Activated CD8-positive, alpha-beta memory T cell treated with anti-CD3 and anti-CD28 coated beads, Interleukin-2, amount 50 U/mL, for 4 hours (primary cell): ENCODE measurements around the gene HNRNPA3.
"Not testable (repeated sequence)": the region's sequence is repeated elsewhere in the genome, so short reads cannot be mapped to it uniquely, and the experiment has no call there.

Experiments
- DNase-seq: peaks from one replicate; pipeline ENCODE4 v3.0.0-alpha.2; 2020

The HNRNPA3 gene

DNA sequence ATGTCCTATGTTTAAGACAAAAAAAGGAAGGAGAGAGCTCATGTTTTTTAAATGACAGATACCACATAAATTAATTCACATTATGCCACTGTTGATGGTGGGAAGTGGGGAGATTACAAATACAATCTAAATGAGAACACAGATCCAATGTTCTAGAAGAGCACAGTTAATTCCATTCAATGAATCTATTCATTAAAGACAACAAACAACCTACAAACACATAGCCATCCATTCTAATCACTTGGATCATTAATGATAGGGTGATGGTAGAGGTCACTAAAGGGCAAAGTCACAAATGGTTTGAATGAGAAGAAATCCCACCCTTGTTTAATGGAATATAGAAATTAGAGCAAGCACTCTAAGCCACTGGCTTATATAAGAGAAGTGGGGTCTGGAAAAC lies 21.7 kb downstream of the HNRNPA3 start:
- no peak for DNase-seq

DNA sequence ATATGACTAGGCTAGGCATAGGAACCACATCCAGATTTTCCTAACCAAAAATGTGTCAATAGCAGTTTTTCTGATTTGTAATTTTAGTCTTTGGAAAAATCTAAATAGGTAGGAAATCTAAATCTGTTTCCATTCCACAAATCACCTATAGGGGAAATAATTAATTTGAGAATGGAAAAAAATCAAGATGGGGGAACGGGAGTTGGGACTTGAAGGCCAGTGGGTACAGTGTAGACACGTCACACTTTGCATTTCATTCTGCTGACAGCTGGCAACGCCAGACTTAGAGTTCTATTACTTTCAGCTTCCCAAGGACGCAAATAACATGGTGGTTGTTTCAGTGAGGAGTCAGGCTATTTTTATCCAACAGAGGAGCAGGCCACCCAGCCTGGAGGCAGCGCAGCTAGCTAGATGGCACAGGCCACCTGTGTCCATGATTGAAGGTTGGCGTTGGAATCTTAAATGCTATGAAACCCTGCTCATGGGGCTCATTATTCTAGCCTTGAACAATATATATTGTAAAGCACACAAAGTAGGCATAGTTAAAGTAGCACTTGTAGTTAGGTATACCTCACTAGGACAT lies 23.4 kb downstream of the HNRNPA3 start:
- DNase-seq, result no peak

DNA sequence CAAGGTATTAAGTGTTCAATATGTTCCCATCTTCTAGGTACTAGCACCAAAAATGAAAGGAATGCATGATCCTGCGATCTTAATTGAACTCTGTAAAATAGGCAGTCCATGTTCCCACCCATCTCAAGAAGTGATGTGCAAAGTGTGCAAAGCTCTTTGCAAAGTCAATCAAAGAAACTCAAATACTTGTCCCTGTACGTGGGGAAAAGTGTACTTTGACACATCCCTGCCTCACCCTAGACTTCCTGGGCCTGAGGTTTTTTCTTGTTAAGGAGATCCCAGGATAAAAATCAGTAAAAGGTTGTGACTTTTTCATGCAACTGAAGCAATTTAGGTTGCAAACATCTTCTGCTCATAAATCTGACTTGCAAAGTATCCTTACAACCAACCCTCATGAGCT lies 25.3 kb downstream of the HNRNPA3 start:
- no peak for DNase-seq

GRCh38 chr2:177239053-177239452 lies 26.5 kb downstream of the HNRNPA3 start:
- DNase-seq, result no peak

DNA sequence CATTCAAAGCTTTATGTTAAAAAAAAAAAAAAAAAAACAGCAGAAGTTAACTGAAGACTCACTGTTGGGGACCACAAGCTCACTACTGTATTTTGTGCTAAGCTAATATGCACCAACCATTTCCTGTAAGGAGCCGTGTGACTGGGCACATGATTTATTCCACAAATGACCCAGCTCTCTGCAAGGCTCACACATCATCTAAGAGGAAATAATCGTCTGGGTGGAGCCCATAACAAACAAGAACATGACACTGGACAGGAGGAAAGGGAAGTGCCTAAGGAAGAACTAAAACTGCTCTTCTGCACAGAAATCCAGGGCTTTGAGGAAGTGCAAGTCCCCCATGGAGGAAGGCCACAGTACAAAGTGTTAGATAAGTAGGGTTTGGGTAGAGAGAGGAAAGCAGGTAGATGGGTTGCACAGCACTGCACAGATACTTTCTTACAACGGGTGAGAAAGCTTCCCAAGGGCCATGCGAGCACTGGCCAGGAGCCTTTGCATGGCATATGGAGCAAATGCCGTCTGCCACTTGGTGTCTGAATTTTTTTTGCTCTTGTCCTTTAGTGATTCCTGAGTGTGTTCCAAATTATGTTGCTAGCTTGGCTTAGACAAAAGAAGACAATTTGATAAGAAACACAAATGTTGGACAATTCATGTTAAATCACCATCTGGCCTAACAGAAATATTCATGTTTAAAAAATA lies 27.5 kb downstream of the HNRNPA3 start:
- DNase-seq, result no peak

GRCh38 chr2:177241711-177242120 lies 29.1 kb downstream of the HNRNPA3 start:
- no peak for DNase-seq

DNA sequence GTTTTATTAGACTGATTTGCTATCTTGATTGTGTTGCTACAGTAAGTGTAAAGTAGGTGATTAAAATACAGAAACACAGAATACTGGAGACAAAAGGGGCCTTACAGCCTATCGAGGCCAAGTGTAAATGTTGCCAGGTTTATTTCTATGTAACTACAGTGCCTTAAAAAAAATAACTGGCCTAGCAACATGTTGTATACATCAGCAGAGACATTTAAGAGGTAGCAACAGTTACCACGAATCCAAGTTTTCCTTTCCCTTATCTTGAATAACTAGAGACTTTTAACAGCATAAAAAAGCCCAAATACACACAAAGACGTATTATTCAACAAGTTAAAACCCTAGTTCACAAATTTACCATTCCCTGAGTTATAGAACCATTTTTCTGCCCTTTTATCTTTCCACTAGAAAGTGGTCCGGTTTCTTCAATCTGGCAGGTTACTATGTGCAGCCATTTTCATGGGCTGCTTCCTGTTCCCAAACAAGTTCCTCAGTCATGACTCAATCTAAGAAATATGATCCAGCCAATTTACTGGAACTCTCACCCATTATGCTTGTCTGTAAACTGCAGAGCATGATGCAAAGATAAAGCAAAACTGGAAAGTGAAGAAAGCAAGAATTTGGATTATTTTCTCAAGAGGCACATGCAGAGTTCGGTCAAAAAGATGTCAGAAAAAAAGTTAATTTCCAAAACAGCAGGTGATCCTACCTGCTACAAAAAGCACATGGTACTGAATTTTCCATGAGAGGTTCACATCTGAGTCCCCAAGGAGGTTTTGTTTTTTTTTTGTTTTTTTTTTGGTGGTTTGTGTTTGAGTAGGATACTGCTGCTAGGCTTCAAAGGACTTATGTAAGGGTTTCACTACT lies 29.8 kb downstream of the HNRNPA3 start:
- DNase-seq, result no peak

- no peak for DNase-seq
Measured at GRCh38 chr2:177243073-177243472, 30.5 kb downstream of the HNRNPA3 start.

GRCh38 chr2:177243476-177243875 lies 30.9 kb downstream of the HNRNPA3 start:
- DNase-seq, result no peak

DNA sequence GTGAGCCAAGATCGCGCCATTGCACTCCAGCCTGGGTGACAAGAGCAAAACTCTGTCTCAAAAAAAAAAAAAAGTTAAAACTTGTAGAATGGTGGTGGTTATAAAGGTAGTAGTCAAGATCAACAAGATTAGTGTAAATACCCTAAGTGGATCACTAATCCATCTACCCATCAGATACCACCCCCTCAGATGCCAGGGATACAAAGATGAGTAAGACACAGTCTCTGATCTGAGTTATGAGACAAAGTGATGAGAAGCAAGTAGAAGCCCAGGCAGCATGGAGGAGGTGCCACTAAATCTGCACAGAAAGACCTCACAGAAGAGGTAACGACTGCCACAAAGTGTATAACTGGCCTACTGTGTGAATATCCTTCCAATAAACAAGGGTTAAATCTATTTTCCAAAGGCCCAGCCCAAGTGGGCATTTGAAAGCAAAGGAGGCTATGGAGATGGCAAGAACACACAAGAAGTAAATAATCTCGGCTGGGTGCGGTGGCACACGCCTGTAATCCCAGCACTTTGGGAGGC lies 31.7 kb downstream of the HNRNPA3 start:
- no peak for DNase-seq

- DNase-seq, result no peak
Measured at GRCh38 chr2:177245010-177245422, 32.4 kb downstream of the HNRNPA3 start.

- no peak for DNase-seq
Measured at GRCh38 chr2:177246000-177246399, 33.4 kb downstream of the HNRNPA3 start.

DNA sequence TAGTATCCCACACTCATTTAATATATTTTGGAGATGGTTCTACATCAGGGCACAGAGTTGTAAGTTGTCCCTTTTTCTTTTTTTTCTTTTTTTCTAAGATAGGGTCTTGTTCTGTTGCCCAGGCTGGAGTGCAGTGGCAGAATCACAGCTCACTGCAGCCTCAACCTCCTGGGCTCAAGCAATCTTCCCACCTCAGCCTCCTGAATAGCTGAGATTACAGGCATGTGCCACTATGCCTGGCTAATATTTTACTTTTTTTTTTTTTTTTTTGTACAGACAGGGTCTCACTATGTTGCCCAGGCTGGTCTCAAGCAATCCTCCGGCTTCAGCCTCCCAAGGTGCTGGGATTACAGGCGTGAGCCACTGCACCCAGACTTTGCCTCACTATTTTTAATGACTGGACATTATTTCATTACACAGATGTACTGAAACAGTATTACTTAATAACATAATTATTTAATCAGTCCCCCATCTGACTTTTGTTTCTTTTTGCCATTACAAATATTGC lies 34.0 kb downstream of the HNRNPA3 start:
- DNase-seq, result not testable (repeated sequence)

DNA sequence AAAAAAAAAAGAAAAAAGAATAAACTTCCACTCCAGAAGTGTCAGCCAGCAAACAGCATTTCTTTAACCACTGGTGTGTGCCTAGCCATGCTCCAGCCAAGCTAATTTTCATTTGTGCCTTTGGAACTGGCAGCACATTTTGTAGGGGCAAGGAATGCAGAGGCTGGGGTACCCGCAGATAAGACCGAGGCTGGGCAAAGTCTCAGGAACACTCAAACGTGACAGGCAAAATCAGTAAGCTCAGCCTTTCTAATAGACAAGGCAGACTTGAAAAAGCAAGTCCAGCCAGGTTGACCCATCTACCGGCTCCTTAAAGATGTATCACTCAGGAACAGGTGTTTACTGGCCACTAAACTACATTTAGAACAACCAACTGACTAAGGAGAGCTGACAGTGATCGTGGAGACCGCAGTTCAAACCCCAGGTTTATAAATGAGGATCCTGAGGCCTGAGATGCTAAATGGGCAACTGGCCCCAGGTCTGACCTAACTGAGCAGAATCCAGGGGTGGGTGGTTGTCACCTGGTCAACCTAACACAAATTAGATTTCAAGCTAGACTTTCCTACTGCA lies 35.2 kb downstream of the HNRNPA3 start:
- no peak for DNase-seq

GRCh38 chr2:177249038-177249437 lies 36.4 kb downstream of the HNRNPA3 start:
- DNase-seq, result no peak

DNA sequence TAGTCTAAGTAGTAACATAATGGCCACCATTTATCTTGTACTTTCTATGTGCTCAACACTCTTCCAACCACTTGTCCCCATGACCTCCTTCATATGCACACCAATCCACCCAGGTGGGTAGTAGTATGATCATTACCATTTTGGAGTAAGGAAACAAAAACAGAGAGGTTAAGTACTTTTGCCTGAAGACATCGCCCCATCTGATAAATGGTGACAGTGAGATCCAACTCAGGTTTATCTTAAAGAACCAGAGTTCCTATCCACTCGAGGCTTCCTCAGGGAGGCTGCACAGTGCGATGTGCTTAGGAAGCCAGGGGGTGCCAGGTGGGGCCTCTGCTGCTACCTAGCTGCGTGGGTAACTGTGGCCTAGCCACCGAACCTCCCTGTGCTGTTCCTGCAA lies 37.9 kb downstream of the HNRNPA3 start:
- no peak for DNase-seq

DNA sequence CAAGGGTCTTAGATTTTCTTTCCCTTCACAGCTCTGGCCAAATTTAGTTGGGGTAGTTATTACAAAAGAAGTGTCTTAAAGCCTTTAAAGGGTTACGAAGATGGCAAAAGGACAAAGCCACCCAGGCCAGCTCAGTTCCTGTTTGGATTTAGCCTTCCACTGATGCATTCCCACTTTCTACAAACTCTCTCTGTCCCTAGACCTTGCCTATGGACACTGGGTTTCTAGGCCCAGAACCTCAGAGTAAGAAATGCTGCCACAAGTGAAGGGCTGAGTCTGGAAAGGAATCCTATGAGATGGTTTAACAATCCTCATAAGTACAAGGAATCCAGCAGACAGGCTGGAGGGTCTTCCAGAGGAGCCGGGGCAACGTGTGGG lies 38.6 kb downstream of the HNRNPA3 start:
- DNase-seq, result no peak

- DNase-seq, result no peak
Measured at GRCh38 chr2:177252808-177253531, 40.4 kb downstream of the HNRNPA3 start.

GRCh38 chr2:177253704-177254103 lies 41.1 kb downstream of the HNRNPA3 start:
- no peak for DNase-seq

GRCh38 chr2:177254433-177255226 lies 42.0 kb downstream of the HNRNPA3 start:
- no peak for DNase-seq

DNA sequence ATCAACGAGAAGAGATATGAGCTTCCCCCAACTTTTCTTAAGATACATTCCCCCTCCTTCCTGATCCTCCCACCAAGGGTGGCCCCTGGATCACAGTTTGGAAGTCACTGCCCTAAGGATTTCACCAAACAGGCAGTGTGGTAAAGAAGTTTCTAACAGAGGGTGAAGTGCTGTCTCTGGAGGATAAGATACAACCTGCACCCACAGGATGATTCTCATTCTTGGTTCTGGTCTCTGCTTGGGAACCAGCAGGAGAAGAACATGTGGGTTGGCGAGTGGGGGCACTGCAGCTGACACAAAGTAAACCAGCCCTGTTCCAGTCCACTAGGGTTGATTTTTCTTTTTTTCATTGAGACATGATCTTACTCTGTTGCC lies 42.6 kb downstream of the HNRNPA3 start:
- no peak for DNase-seq

DNA sequence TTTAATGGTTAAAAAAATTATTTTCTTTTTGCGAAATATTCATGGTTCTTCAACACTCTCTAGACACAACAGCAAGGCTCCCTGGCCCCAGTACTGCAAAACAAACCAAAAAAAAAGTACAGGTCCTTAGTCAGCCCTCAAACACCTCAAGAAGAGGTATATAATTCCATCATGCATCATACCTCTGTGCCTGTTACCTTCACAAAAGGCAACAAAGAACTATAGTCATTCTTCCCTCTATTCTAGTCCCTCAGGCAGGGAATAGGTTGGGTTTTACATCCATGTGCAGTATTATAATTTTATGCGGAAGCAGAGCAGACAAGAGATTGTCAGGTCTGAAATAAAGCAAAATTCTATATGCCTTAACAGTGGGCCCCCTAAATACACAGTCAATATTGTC lies 43.4 kb downstream of the HNRNPA3 start:
- no peak for DNase-seq
